ENCODE measurements around the gene MTPN. TPM values are rescaled to one million over a fixed set of nuclear protein-coding genes. Genes with fewer than 3 reads are reported as not detected.

MTPN gene
- total and polyA plus RNA-seq, 10 of the 15 experiments (the other 5 are each of a cell fraction or from before 2014, with no cell fraction given): 38.7 to 146 (median 85.4) TPM

DNA sequence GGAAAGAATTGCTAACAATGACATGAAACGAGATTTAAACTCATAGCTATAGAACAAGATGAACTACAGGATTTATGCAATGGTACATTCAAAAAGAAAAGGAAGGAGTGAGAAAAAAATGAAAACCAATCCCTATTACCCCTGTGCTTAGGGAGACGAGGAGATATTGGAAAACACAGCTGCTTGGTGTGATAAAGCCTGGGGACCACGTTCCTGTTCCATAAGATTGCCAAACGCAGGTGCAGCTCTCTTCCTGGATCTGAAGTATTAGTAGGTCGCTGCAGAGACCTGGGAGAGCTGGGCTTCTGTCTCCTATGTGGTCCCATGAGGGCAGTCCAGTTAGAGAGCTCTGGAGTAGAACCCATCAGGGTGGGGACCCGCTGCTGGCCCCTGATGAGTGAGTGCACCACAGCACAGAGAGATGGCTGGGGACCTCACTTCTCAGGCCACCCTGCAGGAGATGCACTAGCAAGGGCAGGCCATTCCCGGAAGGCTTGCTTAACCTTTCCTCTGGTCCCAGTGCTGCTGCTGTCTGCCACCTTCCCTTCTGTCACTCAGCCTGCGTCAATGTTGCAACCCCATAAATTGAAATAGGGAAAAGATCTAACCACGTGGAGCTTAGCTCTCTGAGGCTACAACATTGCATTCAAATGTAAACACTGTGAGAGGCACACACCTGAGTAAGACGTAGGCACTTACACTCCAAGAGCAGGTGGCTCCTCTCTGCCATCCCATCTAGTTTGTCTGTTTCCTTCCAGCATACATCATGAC is 57.9 kb downstream of the MTPN start:
- WGBS (ENCODE audit: insufficient coverage, insufficient replicate concordance, low lambda C conversion rate, missing lambda C conversion rate): 76% methylated on average over 10 of the region's 10 CpGs
- no peaks in the 10 kb centered on the region for H4K20me1 ChIP-seq (ENCODE audit: control insufficient read depth, insufficient read depth)
- H3K36me3 ChIP-seq (ENCODE audit: control insufficient read depth in 2 of 2, insufficient read depth in 2 of 2, low read length in 1 of 2): no peaks in the 10 kb centered on the region
- ChIA-PET CTCF (no interaction called here), RAD21 (ENCODE audit: unreplicated experiment) (no interaction called here), POLR2A (no interaction called here), SMC1A (ENCODE audit: uncharacterized antibody, unreplicated experiment) (interaction anchor here (0.6 to 2.1 kb wide), 2 partner anchors 19 to 143 kb away, joined by 3 to 8 read pairs; no protein-coding TSS in a partner anchor)
- FAIRE-seq (no peak), ATAC-seq (no peak), DNase-seq (ENCODE audit: low read depth, low spot score) (no peak)
- no peak overlapping the region for H2AFZ ChIP-seq (ENCODE audit: control insufficient read depth, low read depth, low read length)
- H3K9ac ChIP-seq (ENCODE audit: control insufficient read depth, insufficient read depth, low read length): no peak overlapping the region
- in situ Hi-C loops (cut with MboI): no loop called here
- H3K4me3 ChIP-seq: no peak overlapping the region
- intact Hi-C loops (cut with micrococcal nuclease; ENCODE audit: unreplicated experiment): no loop called here
- no peaks in the 10 kb centered on the region; the same call in 1 of the 2 replicates for H3K4me1 ChIP-seq (ENCODE audit: control insufficient read depth, insufficient read depth, low read length)
- BruUV-seq (replicated peaks): no TSS peak
- H3K27ac ChIP-seq (ENCODE audit: control insufficient read depth, insufficient read depth): no peak overlapping the region
- no peaks in the 10 kb centered on the region for H3K79me2 ChIP-seq (ENCODE audit: control insufficient read depth, insufficient read depth, low read length)
- no peaks in the 10 kb centered on the region; the same call in 2 of the 3 replicates for H3K9me3 ChIP-seq (replicated peaks; ENCODE audit: control insufficient read depth, insufficient read depth, low read length)
- H3K27me3 ChIP-seq (replicated peaks in 1 of 2; ENCODE audit: control insufficient read depth in 2 of 2, insufficient read depth in 2 of 2, low read length in 1 of 2): no peaks in the 10 kb centered on the region
- TF ChIP-seq ZBED1 (IDR thresholded peaks at IDR 0.05; ENCODE audit: borderline replicate concordance) (no peak), IRF4 (IDR thresholded peaks at IDR 0.05; ENCODE audit: low read depth, low read length) (no peak), RELB (IDR thresholded peaks at IDR 0.05; ENCODE audit: low read depth) (no peak)
- TF ChIP-seq, protein P1, sequence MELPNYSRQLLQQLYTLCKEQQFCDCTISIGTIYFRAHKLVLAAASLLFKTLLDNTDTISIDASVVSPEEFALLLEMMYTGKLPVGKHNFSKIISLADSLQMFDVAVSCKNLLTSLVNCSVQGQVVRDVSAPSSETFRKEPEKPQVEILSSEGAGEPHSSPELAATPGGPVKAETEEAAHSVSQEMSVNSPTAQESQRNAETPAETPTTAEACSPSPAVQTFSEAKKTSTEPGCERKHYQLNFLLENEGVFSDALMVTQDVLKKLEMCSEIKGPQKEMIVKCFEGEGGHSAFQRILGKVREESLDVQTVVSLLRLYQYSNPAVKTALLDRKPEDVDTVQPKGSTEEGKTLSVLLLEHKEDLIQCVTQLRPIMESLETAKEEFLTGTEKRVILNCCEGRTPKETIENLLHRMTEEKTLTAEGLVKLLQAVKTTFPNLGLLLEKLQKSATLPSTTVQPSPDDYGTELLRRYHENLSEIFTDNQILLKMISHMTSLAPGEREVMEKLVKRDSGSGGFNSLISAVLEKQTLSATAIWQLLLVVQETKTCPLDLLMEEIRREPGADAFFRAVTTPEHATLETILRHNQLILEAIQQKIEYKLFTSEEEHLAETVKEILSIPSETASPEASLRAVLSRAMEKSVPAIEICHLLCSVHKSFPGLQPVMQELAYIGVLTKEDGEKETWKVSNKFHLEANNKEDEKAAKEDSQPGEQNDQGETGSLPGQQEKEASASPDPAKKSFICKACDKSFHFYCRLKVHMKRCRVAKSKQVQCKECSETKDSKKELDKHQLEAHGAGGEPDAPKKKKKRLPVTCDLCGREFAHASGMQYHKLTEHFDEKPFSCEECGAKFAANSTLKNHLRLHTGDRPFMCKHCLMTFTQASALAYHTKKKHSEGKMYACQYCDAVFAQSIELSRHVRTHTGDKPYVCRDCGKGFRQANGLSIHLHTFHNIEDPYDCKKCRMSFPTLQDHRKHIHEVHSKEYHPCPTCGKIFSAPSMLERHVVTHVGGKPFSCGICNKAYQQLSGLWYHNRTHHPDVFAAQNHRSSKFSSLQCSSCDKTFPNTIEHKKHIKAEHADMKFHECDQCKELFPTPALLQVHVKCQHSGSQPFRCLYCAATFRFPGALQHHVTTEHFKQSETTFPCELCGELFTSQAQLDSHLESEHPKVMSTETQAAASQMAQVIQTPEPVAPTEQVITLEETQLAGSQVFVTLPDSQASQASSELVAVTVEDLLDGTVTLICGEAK (IDR thresholded peaks at IDR 0.05; ENCODE audit: borderline replicate concordance): no peak
- no peak overlapping the region for H3K4me2 ChIP-seq (ENCODE audit: control insufficient read depth, insufficient read depth)

All from GM12878 (cell line).